HG02970 (cell line): ENCODE data around the gene FMNL1.

Experiments used
- ATAC-seq: cut with Tn5 transposase; IDR thresholded peaks from one replicate; pipeline ENCODE4 v1.9.1; 2021; ENCODE audit warnings: mild to moderate bottlenecking, moderate library complexity, moderate number of reproducible peaks; ENCODE audit not compliant: unreplicated experiment, low FRiP score

The FMNL1 gene

DNA sequence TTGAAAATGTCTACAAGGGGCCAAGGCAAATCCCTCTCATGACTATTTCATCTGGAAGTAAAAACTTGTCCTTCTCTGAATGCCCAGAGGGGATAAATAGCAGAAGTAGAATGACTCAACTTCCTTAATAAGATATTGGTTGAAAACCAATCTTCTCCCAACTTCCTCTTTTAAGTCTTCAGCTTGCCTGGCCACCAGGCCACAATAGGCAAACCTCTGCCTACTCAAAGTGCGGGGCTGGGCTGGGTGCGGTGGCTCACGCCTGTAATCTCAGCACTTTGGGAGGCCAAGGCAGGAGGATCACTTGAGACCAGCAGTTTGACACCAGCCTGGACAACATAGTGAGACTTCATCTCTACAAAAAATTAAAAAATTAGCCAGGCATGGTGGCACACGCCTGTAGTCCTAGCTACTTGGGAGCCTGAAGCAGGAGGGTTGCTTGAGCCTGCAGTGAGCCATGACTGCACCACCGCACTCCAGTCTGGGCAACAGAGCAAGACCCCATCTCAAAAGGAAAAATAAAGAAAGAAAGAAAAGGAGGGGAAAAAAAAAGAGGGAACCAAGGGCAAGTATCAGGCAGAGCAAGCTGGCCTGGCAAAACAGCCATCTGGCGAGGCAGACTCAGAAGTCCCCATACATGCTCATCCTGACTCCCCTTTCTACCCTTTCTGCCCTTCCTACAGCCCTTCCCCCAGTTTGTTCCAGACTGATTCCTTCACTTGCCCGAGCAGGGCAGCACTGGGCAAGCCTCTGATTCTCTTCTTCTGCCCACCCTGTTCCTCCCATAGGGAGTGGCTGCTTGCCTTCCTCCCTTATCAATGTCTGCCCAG, 74.5 kb downstream of the FMNL1 start:
- no peak for ATAC-seq

DNA sequence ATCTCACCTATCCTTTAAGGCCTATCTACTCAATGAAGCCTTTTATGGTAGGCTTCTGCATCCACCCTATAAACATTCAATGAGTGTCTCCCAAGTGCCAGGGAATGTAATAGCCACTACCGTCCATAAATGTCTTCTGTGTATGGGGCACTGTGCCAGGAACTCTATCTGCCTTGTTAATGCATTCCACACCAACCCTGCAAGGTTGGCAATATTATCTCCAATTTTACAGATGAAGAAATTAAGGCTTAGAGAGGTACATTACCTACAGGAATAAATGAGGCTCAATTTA, 75.1 kb downstream of the FMNL1 start:
- ATAC-seq: no peak
